IPS-18a (cell line): ENCODE results near the gene ABHD16B.

ENCODE experiments used
- H3K27ac ChIP-seq: one replicate; pipeline ENCODE4 v1.5.1; 2013; ENCODE audit warnings: low read length
- H3K27me3 ChIP-seq: one replicate; pipeline ENCODE4 v1.6.1; 2013; ENCODE audit warnings: mild to moderate bottlenecking, low read length; ENCODE audit not compliant: control insufficient read depth, insufficient read depth
- H3K36me3 ChIP-seq: one replicate; pipeline ENCODE4 v1.6.1; 2013; ENCODE audit warnings: low read depth, low read length; ENCODE audit not compliant: control insufficient read depth
- H3K4me1 ChIP-seq: one replicate; pipeline ENCODE4 v1.6.1; 2013; ENCODE audit warnings: low read depth, low read length; ENCODE audit not compliant: control insufficient read depth
- H3K4me3 ChIP-seq: one replicate; pipeline ENCODE4 v1.5.1; 2013; ENCODE audit warnings: low read length
- H3K9ac ChIP-seq: one replicate; pipeline ENCODE4 v1.6.1; 2013; ENCODE audit warnings: mild to moderate bottlenecking, low read length, moderate library complexity
- H3K9me3 ChIP-seq: one replicate; pipeline ENCODE4 v1.6.1; 2013; ENCODE audit warnings: low read depth, low read length; ENCODE audit not compliant: control insufficient read depth

The ABHD16B gene

GRCh38 chr20:63886054-63886419 lies 24.7 kb downstream of the ABHD16B start:
- H3K9ac ChIP-seq, result no peak overlapping the region
- no peaks in the 10 kb centered on the region for H3K4me1 ChIP-seq
- H3K27me3 ChIP-seq, result no peaks in the 10 kb centered on the region
- H3K27ac ChIP-seq, result no peak overlapping the region
- H3K9me3 ChIP-seq, result no peaks in the 10 kb centered on the region
- H3K36me3 ChIP-seq, result peaks cover 50% of the 10 kb centered on the region
- H3K4me3 ChIP-seq, result no peak overlapping the region

- Histone ChIP-seq H3K27ac (no peak overlapping the region), H3K4me1 (no peaks in the 10 kb centered on the region)
These were observed 25.6 kb downstream of the ABHD16B start for GRCh38 chr20:63886921-63887320.

GRCh38 chr20:63889241-63890200 lies 28.2 kb downstream of the ABHD16B start:
- H3K9me3 ChIP-seq, result no peaks in the 10 kb centered on the region
- H3K36me3 ChIP-seq, result peaks cover 33% of the 10 kb centered on the region
- H3K27me3 ChIP-seq, result no peaks in the 10 kb centered on the region
- no peak overlapping the region for H3K9ac ChIP-seq
- no peak overlapping the region for H3K4me3 ChIP-seq
- H3K4me1 ChIP-seq, result no peaks in the 10 kb centered on the region
- no peak overlapping the region for H3K27ac ChIP-seq

More at GRCh38 chr20:63886921-63887320, 25.6 kb downstream of the ABHD16B start:
- Histone ChIP-seq H3K36me3 (peaks cover 50% of the 10 kb centered on the region), H3K27me3 (no peaks in the 10 kb centered on the region), H3K4me3 (no peak overlapping the region), H3K9ac (no peak overlapping the region), H3K9me3 (no peaks in the 10 kb centered on the region)

- Histone ChIP-seq H3K4me1 (no peaks in the 10 kb centered on the region), H3K9ac (no peak overlapping the region), H3K36me3 (peaks cover 27% of the 10 kb centered on the region), H3K4me3 (no peak overlapping the region), H3K9me3 (no peaks in the 10 kb centered on the region), H3K27me3 (no peaks in the 10 kb centered on the region), H3K27ac (no peak overlapping the region)
These were observed 28.9 kb downstream of the ABHD16B start for GRCh38 chr20:63890201-63890576.

- no peak overlapping the region for H3K27ac ChIP-seq
- H3K4me3 ChIP-seq, result no peak overlapping the region
- H3K9ac ChIP-seq, result no peak overlapping the region
- no peaks in the 10 kb centered on the region for H3K27me3 ChIP-seq
- H3K9me3 ChIP-seq, result no peaks in the 10 kb centered on the region
- peaks cover 23% of the 10 kb centered on the region for H3K36me3 ChIP-seq
- peaks cover under 1% of the 10 kb centered on the region for H3K4me1 ChIP-seq
These were observed 29.3 kb downstream of the ABHD16B start for GRCh38 chr20:63890616-63891015.

GRCh38 chr20:63891061-63892002 lies 30.0 kb downstream of the ABHD16B start:
- Histone ChIP-seq H3K27ac (no peak overlapping the region), H3K9ac (no peak overlapping the region), H3K27me3 (no peaks in the 10 kb centered on the region), H3K4me1 (peaks cover 8% of the 10 kb centered on the region), H3K4me3 (no peak overlapping the region), H3K9me3 (no peaks in the 10 kb centered on the region), H3K36me3 (peaks cover 23% of the 10 kb centered on the region)

GRCh38 chr20:63892402-63892801 lies 31.1 kb downstream of the ABHD16B start:
- no peak overlapping the region for H3K27ac ChIP-seq

GRCh38 chr20:63893999-63894357 lies 32.7 kb downstream of the ABHD16B start:
- Histone ChIP-seq H3K27me3 (no peaks in the 10 kb centered on the region), H3K4me3 (peak overlapping the region; percentile 74), H3K9me3 (no peaks in the 10 kb centered on the region), H3K9ac (no peak overlapping the region), H3K4me1 (peaks cover 11% of the 10 kb centered on the region), H3K27ac (no peak overlapping the region), H3K36me3 (peaks cover 13% of the 10 kb centered on the region)

More at GRCh38 chr20:63892402-63892801, 31.1 kb downstream of the ABHD16B start:
- Histone ChIP-seq H3K27me3 (no peaks in the 10 kb centered on the region), H3K4me1 (peaks cover 11% of the 10 kb centered on the region), H3K9me3 (no peaks in the 10 kb centered on the region), H3K9ac (no peak overlapping the region), H3K4me3 (no peak overlapping the region), H3K36me3 (peaks cover 22% of the 10 kb centered on the region)

- H3K9me3 ChIP-seq, result no peaks in the 10 kb centered on the region
- peak within 1 kb of the TSS; percentile 89 for H3K4me3 ChIP-seq
- peak within 1 kb of the TSS; percentile 66 for H3K9ac ChIP-seq
- no peaks in the 10 kb centered on the region for H3K27me3 ChIP-seq
- no peak within 1 kb of the TSS for H3K27ac ChIP-seq
- peaks cover 9% of the 10 kb centered on the region for H3K36me3 ChIP-seq
- H3K4me1 ChIP-seq, result peaks cover 11% of the 10 kb centered on the region
These were observed 33.3 kb downstream of the ABHD16B start, which contains the start of gene DNAJC5 for GRCh38 chr20:63894358-63895201. Gene DNAJC5, plus strand, starts transcription at chr20:63895126. Its CDS starts 33,220 bp downstream, at chr20:63928346.

- Histone ChIP-seq H3K27ac (no peak overlapping the region), H3K4me3 (peak overlapping the region; percentile 89), H3K9ac (peak overlapping the region; percentile 66), H3K9me3 (no peaks in the 10 kb centered on the region), H3K36me3 (peaks cover 1% of the 10 kb centered on the region), H3K27me3 (no peaks in the 10 kb centered on the region), H3K4me1 (peaks cover 11% of the 10 kb centered on the region)
These were observed 34.1 kb downstream of the ABHD16B start for GRCh38 chr20:63895202-63895951.
